Keratinocyte (primary cell): ENCODE measurements around the gene GBP4. TPM values are rescaled to one million over a fixed set of nuclear protein-coding genes. Genes with fewer than 3 reads are reported as not detected.

Source experiments
- DNase-seq: peaks from one replicate; pipeline ENCODE4 v3.0.0-alpha.2; 2011; ENCODE audit warnings: low read depth, missing footprints, low spot score
- FAIRE-seq: peaks from 2 replicates; lab custom pipeline; 2011; peaks lifted over from hg19 to GRCh38; lab: Jason Lieb, UNC
- H2AFZ ChIP-seq: 2 replicates; pipeline ENCODE4 v1.6.0; 2012; ENCODE audit warnings: low read length, control low read depth, inconsistent platforms; ENCODE audit not compliant: control insufficient read depth
- H3K27ac ChIP-seq: 2 replicates; pipeline ENCODE4 v1.5.1; 2011; ENCODE audit warnings: low read length; ENCODE audit not compliant: control insufficient read depth, insufficient read depth
- H3K27me3 ChIP-seq: 3 replicates; pipeline ENCODE4 v1.6.0; 2011; ENCODE audit warnings: low read length; ENCODE audit not compliant: control insufficient read depth, insufficient read depth; ENCODE audit errors: extremely low read depth
- H3K36me3 ChIP-seq, 2 experiments: 2 replicates in 1 of 2; 3 replicates in 1 of 2; pipeline ENCODE4 v1.5.1; 2011; ENCODE audit warnings: low read length in 2 of 2, mild to moderate bottlenecking in 1 of 2; ENCODE audit not compliant: control insufficient read depth in 2 of 2, insufficient read depth in 2 of 2; ENCODE audit errors: extremely low read depth in 1 of 2
- H3K4me1 ChIP-seq: 3 replicates; pipeline ENCODE4 v1.5.1; 2011; ENCODE audit warnings: low read length; ENCODE audit not compliant: control insufficient read depth, insufficient read depth; ENCODE audit errors: extremely low read depth
- H3K4me2 ChIP-seq: 3 replicates; pipeline ENCODE4 v1.6.0; 2011; ENCODE audit warnings: low read depth, low read length; ENCODE audit not compliant: control insufficient read depth, insufficient read depth; ENCODE audit errors: extremely low read depth
- H3K4me3 ChIP-seq, 3 experiments: fragments of 200-600 bp in 1 of 3; sonication (generic) in 1 of 3; 2 replicates in 2 of 3; 3 replicates in 1 of 3; pipeline ENCODE4 v1.5.1; 2011 to 2016; ENCODE audit warnings: low read length in 3 of 3, mild to moderate bottlenecking in 3 of 3, control low read depth in 2 of 3, inconsistent platforms in 1 of 3, low read depth in 1 of 3, mixed read lengths in 1 of 3, mixed run types in 1 of 3, moderate library complexity in 1 of 3; ENCODE audit not compliant: control insufficient read depth in 2 of 3, insufficient read depth in 2 of 3; ENCODE audit errors: extremely low read depth in 1 of 3
- H3K79me2 ChIP-seq: 2 replicates; pipeline ENCODE4 v1.6.0; 2012; ENCODE audit warnings: low read length; ENCODE audit not compliant: control insufficient read depth, insufficient read depth
- H3K9ac ChIP-seq: 3 replicates; pipeline ENCODE4 v1.6.0; 2011; ENCODE audit warnings: low read length; ENCODE audit not compliant: control insufficient read depth, insufficient read depth; ENCODE audit errors: extremely low read depth
- H3K9me1 ChIP-seq: 3 replicates; pipeline ENCODE4 v1.6.0; 2011; ENCODE audit warnings: low read length; ENCODE audit not compliant: control insufficient read depth, insufficient read depth; ENCODE audit errors: extremely low read depth
- H3K9me3 ChIP-seq: 2 replicates; pipeline ENCODE4 v1.5.1; 2012; ENCODE audit warnings: low read depth, low read length; ENCODE audit not compliant: control insufficient read depth
- H4K20me1 ChIP-seq: 3 replicates; pipeline ENCODE4 v1.6.0; 2011; ENCODE audit warnings: low read length; ENCODE audit not compliant: control insufficient read depth, insufficient read depth; ENCODE audit errors: extremely low read depth
- EZH2 ChIP-seq: IDR thresholded peaks from one replicate; pipeline ENCODE4 v1.6.1; 2012; ENCODE audit warnings: inconsistent platforms, mild to moderate bottlenecking, low read length, moderate library complexity
- dilution Hi-C: fragments of 300-500 bp; cut with MboI; formaldehyde crosslinking; loops from one replicate; pipeline ENCODE4 v1.7.0; 2020; ENCODE audit warnings: low sequenced_read_pairs; ENCODE audit not compliant: extremely low pct_ligation_motif_present
- polyA plus RNA-seq, 5 experiments: library from polyadenylated mRNA; depleted of rRNA in 3 of 5; stranded (reverse) in 3 of 5; stranded (forward) in 1 of 5; unstranded in 1 of 5; fragments of >200 nt; gene quantifications; 1 replicate in 1 of 5; 2 replicates in 3 of 5; 3 replicates in 1 of 5; pipeline versions ENCODE4 v1.2.1 to v1.2.3, GENCODE V29; 2011 to 2012; ENCODE audit warnings: missing spikeins in 2 of 5, low read depth in 1 of 5, low replicate concordance in 1 of 5
- TF ChIP-seq, protein P1 (sequence below), 3 experiments: IDR thresholded peaks in 1 of 3; conservative IDR thresholded peaks in 1 of 3; optimal IDR thresholded peaks in 1 of 3; 2 replicates in 2 of 3; 3 replicates in 1 of 3; pipeline versions ENCODE3 to v1.5.1; 2011; ENCODE audit warnings: low read length in 3 of 3, mild to moderate bottlenecking in 3 of 3, moderate library complexity in 2 of 3, control low read depth in 1 of 3, inconsistent platforms in 1 of 3; ENCODE audit not compliant: insufficient read depth in 2 of 3; ENCODE audit errors: extremely low read depth in 1 of 3

The GBP4 gene
- polyA plus RNA-seq, 1 donor (not counting 4 experiments of a cell fraction or from before 2014, with no cell fraction given) = 0.01 TPM

- TF ChIP-seq EZH2 = no peak
- TF ChIP-seq, protein P1, sequence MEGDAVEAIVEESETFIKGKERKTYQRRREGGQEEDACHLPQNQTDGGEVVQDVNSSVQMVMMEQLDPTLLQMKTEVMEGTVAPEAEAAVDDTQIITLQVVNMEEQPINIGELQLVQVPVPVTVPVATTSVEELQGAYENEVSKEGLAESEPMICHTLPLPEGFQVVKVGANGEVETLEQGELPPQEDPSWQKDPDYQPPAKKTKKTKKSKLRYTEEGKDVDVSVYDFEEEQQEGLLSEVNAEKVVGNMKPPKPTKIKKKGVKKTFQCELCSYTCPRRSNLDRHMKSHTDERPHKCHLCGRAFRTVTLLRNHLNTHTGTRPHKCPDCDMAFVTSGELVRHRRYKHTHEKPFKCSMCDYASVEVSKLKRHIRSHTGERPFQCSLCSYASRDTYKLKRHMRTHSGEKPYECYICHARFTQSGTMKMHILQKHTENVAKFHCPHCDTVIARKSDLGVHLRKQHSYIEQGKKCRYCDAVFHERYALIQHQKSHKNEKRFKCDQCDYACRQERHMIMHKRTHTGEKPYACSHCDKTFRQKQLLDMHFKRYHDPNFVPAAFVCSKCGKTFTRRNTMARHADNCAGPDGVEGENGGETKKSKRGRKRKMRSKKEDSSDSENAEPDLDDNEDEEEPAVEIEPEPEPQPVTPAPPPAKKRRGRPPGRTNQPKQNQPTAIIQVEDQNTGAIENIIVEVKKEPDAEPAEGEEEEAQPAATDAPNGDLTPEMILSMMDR (optimal IDR thresholded peaks at IDR 0.05 in 1 of 3, IDR thresholded peaks at IDR 0.05 in 1 of 3, conservative IDR thresholded peaks at IDR 0.05 in 1 of 3; ENCODE audit: extremely low read depth in 1 of 3, insufficient read depth in 2 of 3, low read length in 3 of 3) = no peak
- no peaks in the 10 kb centered on the region for H3K27me3 ChIP-seq
- H3K4me2 ChIP-seq = no peak overlapping the region
- H3K9me1 ChIP-seq = no peaks in the 10 kb centered on the region
- H3K4me1 ChIP-seq = no peaks in the 10 kb centered on the region
- no peak overlapping the region for H2AFZ ChIP-seq
- FAIRE-seq (no peak), DNase-seq (no peak)
- dilution Hi-C loops = no loop called here
- H3K9ac ChIP-seq = no peak overlapping the region
- no peaks in the 10 kb centered on the region for H3K36me3 ChIP-seq
- H3K79me2 ChIP-seq = no peaks in the 10 kb centered on the region
- H3K4me3 ChIP-seq = no peak overlapping the region
- H3K27ac ChIP-seq = no peak overlapping the region
- H3K9me3 ChIP-seq = no peaks in the 10 kb centered on the region
- no peaks in the 10 kb centered on the region for H4K20me1 ChIP-seq
These were observed 7.6 kb upstream of the GBP4 start for GRCh38 chr1:89206373-89206772.

GRCh38 chr1:89203166-89203565, 4.4 kb upstream of the GBP4 start:
- Histone ChIP-seq H3K4me3 (no peak overlapping the region), H3K27ac (no peak overlapping the region), H3K9ac (no peak overlapping the region), H3K27me3 (no peaks in the 10 kb centered on the region), H3K36me3 (no peaks in the 10 kb centered on the region), H2AFZ (no peak overlapping the region), H3K4me2 (no peak overlapping the region), H4K20me1 (no peaks in the 10 kb centered on the region), H3K79me2 (no peaks in the 10 kb centered on the region), H3K9me1 (no peaks in the 10 kb centered on the region), H3K9me3 (no peaks in the 10 kb centered on the region), H3K4me1 (no peaks in the 10 kb centered on the region)
- dilution Hi-C loops = no loop called here
- DNase-seq (no peak), FAIRE-seq (no peak)
- no peak for TF ChIP-seq EZH2
- TF ChIP-seq, protein P1 (optimal IDR thresholded peaks at IDR 0.05 in 1 of 3, IDR thresholded peaks at IDR 0.05 in 1 of 3, conservative IDR thresholded peaks at IDR 0.05 in 1 of 3; ENCODE audit: extremely low read depth in 1 of 3, insufficient read depth in 2 of 3, low read length in 3 of 3) = no peak
